H9 (cell line): Measurements from ENCODE around the gene DBNDD1. TPM values are rescaled to one million over a fixed set of nuclear protein-coding genes. Genes with fewer than 3 reads are reported as not detected.
A peak's percentile ranks its signal among the peaks of the same experiment; 100 is the strongest.

Experiments used
- DNase-seq: peaks from one replicate; pipeline ENCODE4 v3.0.0-alpha.2; 2017
- H2AFZ ChIP-seq: one replicate; pipeline ENCODE4 v1.6.1; 2013; ENCODE audit warnings: mild to moderate bottlenecking, low read length, control low read depth, moderate library complexity
- H2AK5ac ChIP-seq: 2 replicates; pipeline ENCODE4 v1.6.1; 2013; ENCODE audit warnings: low read length, control low read depth, mixed read lengths; ENCODE audit not compliant: insufficient read length
- H2BK120ac ChIP-seq: one replicate; pipeline ENCODE4 v1.6.1; 2013; ENCODE audit warnings: low read depth, mild to moderate bottlenecking, low read length, control low read depth, inconsistent platforms; ENCODE audit not compliant: poor library complexity, severe bottlenecking
- H2BK12ac ChIP-seq: 2 replicates; pipeline ENCODE4 v1.6.1; 2013; ENCODE audit warnings: low read length, control low read depth, mixed read lengths, low read depth; ENCODE audit not compliant: insufficient read length
- H2BK15ac ChIP-seq: 2 replicates; pipeline ENCODE4 v1.6.1; 2013; ENCODE audit warnings: low read depth, low read length, control low read depth
- H2BK20ac ChIP-seq: one replicate; pipeline ENCODE4 v1.6.1; 2013; ENCODE audit warnings: low read depth, mild to moderate bottlenecking, low read length, control low read depth, inconsistent platforms; ENCODE audit not compliant: poor library complexity, severe bottlenecking
- H2BK5ac ChIP-seq: 2 replicates; pipeline ENCODE4 v1.6.1; 2013; ENCODE audit warnings: low read length, control low read depth, mixed read lengths; ENCODE audit not compliant: insufficient read length
- H3K14ac ChIP-seq: 2 replicates; pipeline ENCODE4 v1.6.1; 2013; ENCODE audit warnings: low read length, control low read depth; ENCODE audit not compliant: insufficient read depth
- H3K18ac ChIP-seq: 2 replicates; pipeline ENCODE4 v1.6.1; 2013; ENCODE audit warnings: low read depth, mild to moderate bottlenecking, mixed read lengths, low read length, control low read depth; ENCODE audit not compliant: insufficient read length
- H3K23ac ChIP-seq: 2 replicates; pipeline ENCODE4 v1.6.1; 2013; ENCODE audit warnings: low read length, control low read depth, mixed read lengths, low read depth; ENCODE audit not compliant: insufficient read length
- H3K23me2 ChIP-seq: 2 replicates; pipeline ENCODE4 v1.6.1; 2013; ENCODE audit warnings: low read depth, mild to moderate bottlenecking, mixed read lengths, low read length, control low read depth; ENCODE audit not compliant: insufficient read length, poor library complexity, severe bottlenecking
- H3K27ac ChIP-seq: 2 replicates; pipeline ENCODE4 v1.5.1; 2013; ENCODE audit warnings: low read length, control low read depth, mixed read lengths, low read depth; ENCODE audit not compliant: insufficient read length
- H3K27me3 ChIP-seq: 2 replicates; pipeline ENCODE4 v1.6.1; 2013; ENCODE audit warnings: low read length, control low read depth, inconsistent platforms; ENCODE audit not compliant: insufficient read depth
- H3K4ac ChIP-seq: 2 replicates; pipeline ENCODE4 v1.6.1; 2013; ENCODE audit warnings: low read depth, mild to moderate bottlenecking, control low read depth, inconsistent platforms, low read length, moderate library complexity
- H3K4me1 ChIP-seq: 2 replicates; pipeline ENCODE4 v1.6.1; 2013; ENCODE audit warnings: low read length, control low read depth, inconsistent platforms; ENCODE audit not compliant: insufficient read depth
- H3K4me2 ChIP-seq: 2 replicates; pipeline ENCODE4 v1.6.1; 2013; ENCODE audit warnings: low read length, control low read depth, mixed read lengths; ENCODE audit not compliant: insufficient read length, insufficient read depth
- H3K56ac ChIP-seq: 2 replicates; pipeline ENCODE4 v1.6.1; 2013; ENCODE audit warnings: low read depth, mild to moderate bottlenecking, mixed read lengths, low read length, control low read depth; ENCODE audit not compliant: insufficient read length
- H3K79me1 ChIP-seq: 2 replicates; pipeline ENCODE4 v1.6.1; 2013; ENCODE audit warnings: low read depth, mild to moderate bottlenecking, moderate library complexity, low read length, control low read depth, inconsistent platforms; ENCODE audit not compliant: insufficient read depth, poor library complexity, severe bottlenecking
- H3K79me2 ChIP-seq: 2 replicates; pipeline ENCODE4 v1.6.1; 2013; ENCODE audit warnings: low read length, control low read depth, inconsistent platforms; ENCODE audit not compliant: insufficient read depth
- H3K9ac ChIP-seq: 2 replicates; pipeline ENCODE4 v1.6.1; 2013; ENCODE audit warnings: low read length, control low read depth, mixed read lengths; ENCODE audit not compliant: insufficient read length; ENCODE audit errors: extremely low read depth
- H3K9me3 ChIP-seq: one replicate; pipeline ENCODE4 v1.6.1; 2013; ENCODE audit warnings: low read depth, low read length, inconsistent platforms; ENCODE audit not compliant: control insufficient read depth
- H3T11ph ChIP-seq: one replicate; pipeline ENCODE4 v1.6.1; 2013; ENCODE audit warnings: mild to moderate bottlenecking, low read length, control low read depth, inconsistent platforms
- H4K20me1 ChIP-seq: one replicate; pipeline ENCODE4 v1.6.1; 2013; ENCODE audit not compliant: control insufficient read depth, insufficient read length, insufficient read depth
- H4K5ac ChIP-seq: 2 replicates; pipeline ENCODE4 v1.6.1; 2013; ENCODE audit warnings: low read depth, mild to moderate bottlenecking, mixed read lengths, low read length, control low read depth; ENCODE audit not compliant: insufficient read length
- H4K8ac ChIP-seq: replicated peaks from 2 replicates; pipeline ENCODE4 v1.6.1; 2013; ENCODE audit warnings: low read length, control low read depth, mixed read lengths, low read depth; ENCODE audit not compliant: insufficient read length
- H4K91ac ChIP-seq: 2 replicates; pipeline ENCODE4 v1.6.1; 2013; ENCODE audit warnings: low read depth, mild to moderate bottlenecking, moderate library complexity, mixed read lengths, low read length, control low read depth; ENCODE audit not compliant: insufficient read length
- H3K27ac Mint-ChIP-seq, 3 experiments: 2 replicates in 2 of 3; 3 replicates in 1 of 3; pipeline ENCODE4 v1.8.0; 2020 to 2021; ENCODE audit warnings: mixed read lengths in 3 of 3, mild to moderate bottlenecking in 1 of 3, moderate library complexity in 1 of 3
- H3K27me3 Mint-ChIP-seq: 2 replicates; pipeline ENCODE4 v1.8.0; 2021; ENCODE audit warnings: low read depth, mild to moderate bottlenecking, moderate library complexity, mixed read lengths
- H3K36me3 Mint-ChIP-seq, 3 experiments: 2 replicates in 2 of 3; 3 replicates in 1 of 3; pipeline ENCODE4 v1.8.0; 2020 to 2021; ENCODE audit warnings: low read depth in 3 of 3, mixed read lengths in 3 of 3; ENCODE audit not compliant: insufficient read depth in 1 of 3
- H3K4me1 Mint-ChIP-seq, 2 experiments: 2 replicates each; pipeline ENCODE4 v1.8.0; 2020; ENCODE audit warnings: mixed read lengths in 2 of 2
- H3K4me3 Mint-ChIP-seq, 2 experiments: 2 replicates in 1 of 2; 3 replicates in 1 of 2; pipeline ENCODE4 v1.8.0; 2020 to 2021; ENCODE audit warnings: mild to moderate bottlenecking in 2 of 2, mixed read lengths in 2 of 2, moderate library complexity in 1 of 2
- H3K9me3 Mint-ChIP-seq, 2 experiments: 2 replicates in 1 of 2; 3 replicates in 1 of 2; pipeline ENCODE4 v1.8.0; 2020; ENCODE audit warnings: mild to moderate bottlenecking in 2 of 2, mixed read lengths in 2 of 2, moderate library complexity in 1 of 2
- WGBS: extraction: QIAGEN DNeasy Blood & Tissue Kit; methylation state at CpG from one replicate; pipeline ENCODE4 v1.1.7; 2013; ENCODE audit warnings: missing lambda C conversion rate, low lambda C conversion rate, mixed read lengths; ENCODE audit not compliant: insufficient read length; ENCODE audit errors: extremely low coverage; 5-methylcytosine and 5-hydroxymethylcytosine counted together
- total RNA-seq: library from RNA; stranded (reverse); gene quantifications from 2 replicates; pipeline ENCODE4 v1.2.1, GENCODE V29; 2021
- TF ChIP-seq, protein P1 (sequence below): fragments of 200-600 bp; sonication (generic); conservative IDR thresholded peaks from 3 replicates; pipeline ENCODE4 v1.8.0; 2021; ENCODE audit warnings: antibody characterized with exemption, mild to moderate bottlenecking

Gene DBNDD1
- total RNA-seq, 1 experiment from 2014 or later = 87.3 TPM

DNA sequence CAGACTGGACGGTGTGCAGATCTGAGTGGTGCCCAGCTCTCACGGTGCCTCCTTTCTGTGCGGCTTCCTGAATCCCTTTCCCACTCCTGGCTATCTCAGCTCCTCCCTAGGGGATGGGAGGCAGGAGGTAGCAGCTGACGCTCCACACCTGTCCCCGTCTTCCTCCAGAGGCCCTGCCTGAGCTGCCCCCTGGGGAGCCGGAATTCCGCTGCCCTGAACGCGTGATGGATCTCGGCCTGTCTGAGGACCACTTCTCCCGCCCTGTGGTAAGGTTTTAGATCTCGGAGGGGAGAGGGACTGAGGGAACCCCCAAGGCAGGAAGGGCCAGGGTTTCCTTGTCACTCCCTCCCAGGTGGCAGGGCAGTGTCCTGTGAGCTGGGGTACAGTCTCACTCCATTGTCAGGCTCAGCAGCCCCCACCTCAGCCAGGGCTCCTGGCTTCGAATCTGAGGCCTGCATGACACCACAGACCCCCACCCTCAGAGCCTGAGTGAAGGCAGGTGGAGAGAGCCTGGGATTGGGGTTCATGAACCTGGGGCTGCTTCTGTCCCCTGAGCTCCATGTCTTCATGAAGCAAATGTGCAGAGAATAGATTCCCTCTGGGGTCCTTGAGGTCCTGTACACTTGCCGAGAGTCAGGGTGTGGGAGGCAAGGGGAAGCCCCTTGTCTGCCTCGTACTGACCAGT, 64.1 kb downstream of the DBNDD1 start:
- H3K4me1 ChIP-seq = no peaks in the 10 kb centered on the region
- no peak overlapping the region for H2BK12ac ChIP-seq
- no peak overlapping the region for H2AK5ac ChIP-seq
- H4K5ac ChIP-seq = no peak overlapping the region
- no peak overlapping the region for H4K8ac ChIP-seq
- H3K79me2 ChIP-seq = no peaks in the 10 kb centered on the region
- no peak overlapping the region for H2BK5ac ChIP-seq
- no peaks in the 10 kb centered on the region for H3K27me3 ChIP-seq
- H3K23me2 ChIP-seq = no peaks in the 10 kb centered on the region
- H3K79me1 ChIP-seq = no peaks in the 10 kb centered on the region
- H3K27ac Mint-ChIP-seq = peak overlapping the region in 2 of 3 experiments; percentile 60 to 69; a peak in 3 of 7 replicates
- no peak overlapping the region for H3K56ac ChIP-seq
- H3K14ac ChIP-seq = no peak overlapping the region
- no CpG with 5 or more reads among the region's 15 CpGs for WGBS
- H3K27ac ChIP-seq = no peak overlapping the region
- no peak overlapping the region for H3K4me2 ChIP-seq
- H4K20me1 ChIP-seq = no peaks in the 10 kb centered on the region
- H3K9me3 ChIP-seq = no peaks in the 10 kb centered on the region
- H2AFZ ChIP-seq = no peak overlapping the region
- no peak overlapping the region for H3K18ac ChIP-seq
- no peak overlapping the region for H4K91ac ChIP-seq
- no peak overlapping the region for H3K9ac ChIP-seq
- no peaks in the 10 kb centered on the region; a peak in 2 of 5 replicates for H3K9me3 Mint-ChIP-seq
- no peak overlapping the region for H3K23ac ChIP-seq
- H3K27me3 Mint-ChIP-seq = no peaks in the 10 kb centered on the region
- no peak overlapping the region for H2BK120ac ChIP-seq
- H3K4me3 Mint-ChIP-seq = no peak overlapping the region
- H3K4ac ChIP-seq = no peak overlapping the region
- peaks cover 10 to 44% (median 31%) of the 10 kb centered on the region in 3 experiments for H3K36me3 Mint-ChIP-seq
- DNase-seq = no peak
- TF ChIP-seq, protein P1, sequence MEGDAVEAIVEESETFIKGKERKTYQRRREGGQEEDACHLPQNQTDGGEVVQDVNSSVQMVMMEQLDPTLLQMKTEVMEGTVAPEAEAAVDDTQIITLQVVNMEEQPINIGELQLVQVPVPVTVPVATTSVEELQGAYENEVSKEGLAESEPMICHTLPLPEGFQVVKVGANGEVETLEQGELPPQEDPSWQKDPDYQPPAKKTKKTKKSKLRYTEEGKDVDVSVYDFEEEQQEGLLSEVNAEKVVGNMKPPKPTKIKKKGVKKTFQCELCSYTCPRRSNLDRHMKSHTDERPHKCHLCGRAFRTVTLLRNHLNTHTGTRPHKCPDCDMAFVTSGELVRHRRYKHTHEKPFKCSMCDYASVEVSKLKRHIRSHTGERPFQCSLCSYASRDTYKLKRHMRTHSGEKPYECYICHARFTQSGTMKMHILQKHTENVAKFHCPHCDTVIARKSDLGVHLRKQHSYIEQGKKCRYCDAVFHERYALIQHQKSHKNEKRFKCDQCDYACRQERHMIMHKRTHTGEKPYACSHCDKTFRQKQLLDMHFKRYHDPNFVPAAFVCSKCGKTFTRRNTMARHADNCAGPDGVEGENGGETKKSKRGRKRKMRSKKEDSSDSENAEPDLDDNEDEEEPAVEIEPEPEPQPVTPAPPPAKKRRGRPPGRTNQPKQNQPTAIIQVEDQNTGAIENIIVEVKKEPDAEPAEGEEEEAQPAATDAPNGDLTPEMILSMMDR = no peak
- H2BK15ac ChIP-seq = no peak overlapping the region
- H3T11ph ChIP-seq = no peak overlapping the region
- no peak overlapping the region for H2BK20ac ChIP-seq
- H3K4me1 Mint-ChIP-seq = peaks cover 10 to 11% of the 10 kb centered on the region in 2 experiments

Other genes starting within 250 kb of the DBNDD1 start
- gene FANCA, start 202.8 kb downstream of the DBNDD1 start, total RNA-seq = 84.3 and 106 TPM in 2 replicates
- 6.7 and 6.9 TPM in 2 replicates for gene SPIRE2, start 191.0 kb downstream of the DBNDD1 start, total RNA-seq
- 109 and 124 TPM in 2 replicates for gene TCF25, start 145.9 kb downstream of the DBNDD1 start, total RNA-seq
- gene MC1R, start 100.6 kb downstream of the DBNDD1 start, total RNA-seq = 4.7 TPM in 2 replicates
- 164 and 176 TPM in 2 replicates for gene TUBB3, start 96.1 kb downstream of the DBNDD1 start, total RNA-seq
- 53.3 and 55.8 TPM in 2 replicates for gene DEF8, start 70.7 kb downstream of the DBNDD1 start, total RNA-seq
- gene PRDM7, start 57.9 kb upstream of the DBNDD1 start, total RNA-seq = not detected in 2 replicates